GM12878 (cell line): Measurements from ENCODE around the gene CRYL1. TPM values are rescaled to one million over a fixed set of nuclear protein-coding genes. Genes with fewer than 3 reads are reported as not detected.

Source experiments
- NFYA ChIP-seq: IDR thresholded peaks from 2 replicates; pipeline ENCODE4 v1.6.1; 2011; ENCODE audit warnings: low read depth, mild to moderate bottlenecking, low read length, improper control_type of control experiment, borderline replicate concordance
- polyA plus RNA-seq, 11 experiments: library from polyadenylated mRNA; depleted of rRNA in 4 of 11; unstranded in 6 of 11; stranded (reverse) in 5 of 11; fragments of >200 nt; fragmentation: Nextera tagmentation in 4 of 11; fragmentation: Illumina TruSeq in 1 of 11; extraction: Ambion mirVana in 4 of 11; extraction: Trizol in 1 of 11; gene quantifications; 1 replicate in 1 of 11; 2 replicates in 10 of 11; pipeline versions ENCODE4 v1.2.1 to v1.2.3, GENCODE V29; 2011 to 2016; ENCODE audit warnings: inconsistent platforms in 2 of 11, missing spikeins in 2 of 11, low read depth in 1 of 11
- total RNA-seq, 4 experiments: library from RNA; depleted of rRNA in 3 of 4; stranded (reverse); fragments of >200 nt in 3 of 4; fragmentation: Illumina TruSeq in 1 of 4; extraction: Trizol in 1 of 4; gene quantifications; 2 replicates each; pipeline versions ENCODE4 v1.2.1 to v1.2.3, GENCODE V29; 2013 to 2021
- TF ChIP-seq, protein P1 (sequence below): fragments of 450-650 bp; formaldehyde crosslinking; IDR thresholded peaks from 2 replicates; pipeline ENCODE4 v1.4.0; 2022; ENCODE audit warnings: mild to moderate bottlenecking, moderate library complexity
- TF ChIP-seq, protein P2 (sequence below): fragments of 450-650 bp; IDR thresholded peaks from 2 replicates; pipeline ENCODE4 v1.6.1; 2017; ENCODE audit warnings: antibody characterized with exemption, mild to moderate bottlenecking, moderate library complexity
- TF ChIP-seq, protein P3 (sequence below): fragments of 450-650 bp; formaldehyde crosslinking; IDR thresholded peaks from 2 replicates; pipeline ENCODE4 v1.5.0; 2022; ENCODE audit warnings: mild to moderate bottlenecking, missing genetic modification characterization
- TF ChIP-seq, protein P4 (sequence below): fragments of 450-650 bp; IDR thresholded peaks from 2 replicates; pipeline ENCODE4 v1.6.1; 2014; ENCODE audit warnings: mild to moderate bottlenecking

The CRYL1 gene
- total and polyA plus RNA-seq, 10 of the 15 experiments (the other 5 are each of a cell fraction or from before 2014, with no cell fraction given) = 5.5 to 36.7 (median 12.2) TPM

DNA sequence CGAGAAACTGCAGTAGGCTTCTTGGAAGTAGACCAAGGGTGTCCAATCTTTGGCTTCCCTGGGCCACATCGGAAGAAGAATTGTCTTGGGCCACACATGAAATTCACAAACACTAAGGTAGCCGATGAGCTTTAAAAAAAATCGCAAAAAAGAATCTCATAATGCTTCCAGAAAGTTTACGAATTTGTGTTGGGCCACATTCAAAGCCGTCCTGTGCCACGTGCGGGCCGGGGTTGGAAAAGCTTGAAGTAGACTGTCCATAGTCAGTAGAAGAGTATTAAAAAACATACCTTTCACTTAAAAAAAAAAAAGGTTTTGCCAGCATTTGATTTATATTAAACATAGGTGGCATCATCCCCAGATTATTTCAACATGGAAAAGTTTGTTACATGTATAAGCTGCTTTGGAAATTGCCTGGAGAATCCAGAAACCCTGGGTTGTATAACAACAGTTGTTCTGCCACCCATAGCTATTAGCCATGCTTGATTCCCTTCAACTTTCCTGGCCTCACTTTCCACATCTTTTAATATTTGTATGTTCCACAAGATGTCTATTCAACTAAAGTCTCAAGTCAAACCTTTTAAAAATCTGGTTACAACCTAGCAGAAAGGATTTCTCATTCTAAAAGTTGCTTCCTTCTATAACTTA is 42.3 kb upstream of the CRYL1 start (continued):
- TF ChIP-seq, protein P1, sequence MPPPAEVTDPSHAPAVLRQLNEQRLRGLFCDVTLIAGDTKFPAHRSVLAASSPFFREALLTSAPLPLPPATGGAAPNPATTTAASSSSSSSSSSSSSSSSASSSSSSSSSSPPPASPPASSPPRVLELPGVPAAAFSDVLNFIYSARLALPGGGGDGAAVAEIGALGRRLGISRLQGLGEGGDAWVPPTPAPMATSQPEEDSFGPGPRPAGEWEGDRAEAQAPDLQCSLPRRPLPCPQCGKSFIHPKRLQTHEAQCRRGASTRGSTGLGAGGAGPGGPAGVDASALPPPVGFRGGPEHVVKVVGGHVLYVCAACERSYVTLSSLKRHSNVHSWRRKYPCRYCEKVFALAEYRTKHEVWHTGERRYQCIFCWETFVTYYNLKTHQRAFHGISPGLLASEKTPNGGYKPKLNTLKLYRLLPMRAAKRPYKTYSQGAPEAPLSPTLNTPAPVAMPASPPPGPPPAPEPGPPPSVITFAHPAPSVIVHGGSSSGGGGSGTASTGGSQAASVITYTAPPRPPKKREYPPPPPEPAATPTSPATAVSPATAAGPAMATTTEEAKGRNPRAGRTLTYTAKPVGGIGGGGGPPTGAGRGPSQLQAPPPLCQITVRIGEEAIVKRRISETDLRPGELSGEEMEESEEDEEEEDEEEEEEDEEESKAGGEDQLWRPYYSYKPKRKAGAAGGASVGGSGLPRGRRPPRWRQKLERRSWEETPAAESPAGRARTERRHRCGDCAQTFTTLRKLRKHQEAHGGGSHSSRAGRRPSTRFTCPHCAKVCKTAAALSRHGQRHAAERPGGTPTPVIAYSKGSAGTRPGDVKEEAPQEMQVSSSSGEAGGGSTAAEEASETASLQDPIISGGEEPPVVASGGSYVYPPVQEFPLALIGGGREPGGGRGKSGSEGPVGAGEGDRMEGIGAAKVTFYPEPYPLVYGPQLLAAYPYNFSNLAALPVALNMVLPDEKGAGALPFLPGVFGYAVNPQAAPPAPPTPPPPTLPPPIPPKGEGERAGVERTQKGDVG (CRISPR knock-in tag) = no peak
- TF ChIP-seq, protein P2, sequence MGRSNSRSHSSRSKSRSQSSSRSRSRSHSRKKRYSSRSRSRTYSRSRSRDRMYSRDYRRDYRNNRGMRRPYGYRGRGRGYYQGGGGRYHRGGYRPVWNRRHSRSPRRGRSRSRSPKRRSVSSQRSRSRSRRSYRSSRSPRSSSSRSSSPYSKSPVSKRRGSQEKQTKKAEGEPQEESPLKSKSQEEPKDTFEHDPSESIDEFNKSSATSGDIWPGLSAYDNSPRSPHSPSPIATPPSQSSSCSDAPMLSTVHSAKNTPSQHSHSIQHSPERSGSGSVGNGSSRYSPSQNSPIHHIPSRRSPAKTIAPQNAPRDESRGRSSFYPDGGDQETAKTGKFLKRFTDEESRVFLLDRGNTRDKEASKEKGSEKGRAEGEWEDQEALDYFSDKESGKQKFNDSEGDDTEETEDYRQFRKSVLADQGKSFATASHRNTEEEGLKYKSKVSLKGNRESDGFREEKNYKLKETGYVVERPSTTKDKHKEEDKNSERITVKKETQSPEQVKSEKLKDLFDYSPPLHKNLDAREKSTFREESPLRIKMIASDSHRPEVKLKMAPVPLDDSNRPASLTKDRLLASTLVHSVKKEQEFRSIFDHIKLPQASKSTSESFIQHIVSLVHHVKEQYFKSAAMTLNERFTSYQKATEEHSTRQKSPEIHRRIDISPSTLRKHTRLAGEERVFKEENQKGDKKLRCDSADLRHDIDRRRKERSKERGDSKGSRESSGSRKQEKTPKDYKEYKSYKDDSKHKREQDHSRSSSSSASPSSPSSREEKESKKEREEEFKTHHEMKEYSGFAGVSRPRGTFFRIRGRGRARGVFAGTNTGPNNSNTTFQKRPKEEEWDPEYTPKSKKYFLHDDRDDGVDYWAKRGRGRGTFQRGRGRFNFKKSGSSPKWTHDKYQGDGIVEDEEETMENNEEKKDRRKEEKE = no peak
- TF ChIP-seq, protein P3, sequence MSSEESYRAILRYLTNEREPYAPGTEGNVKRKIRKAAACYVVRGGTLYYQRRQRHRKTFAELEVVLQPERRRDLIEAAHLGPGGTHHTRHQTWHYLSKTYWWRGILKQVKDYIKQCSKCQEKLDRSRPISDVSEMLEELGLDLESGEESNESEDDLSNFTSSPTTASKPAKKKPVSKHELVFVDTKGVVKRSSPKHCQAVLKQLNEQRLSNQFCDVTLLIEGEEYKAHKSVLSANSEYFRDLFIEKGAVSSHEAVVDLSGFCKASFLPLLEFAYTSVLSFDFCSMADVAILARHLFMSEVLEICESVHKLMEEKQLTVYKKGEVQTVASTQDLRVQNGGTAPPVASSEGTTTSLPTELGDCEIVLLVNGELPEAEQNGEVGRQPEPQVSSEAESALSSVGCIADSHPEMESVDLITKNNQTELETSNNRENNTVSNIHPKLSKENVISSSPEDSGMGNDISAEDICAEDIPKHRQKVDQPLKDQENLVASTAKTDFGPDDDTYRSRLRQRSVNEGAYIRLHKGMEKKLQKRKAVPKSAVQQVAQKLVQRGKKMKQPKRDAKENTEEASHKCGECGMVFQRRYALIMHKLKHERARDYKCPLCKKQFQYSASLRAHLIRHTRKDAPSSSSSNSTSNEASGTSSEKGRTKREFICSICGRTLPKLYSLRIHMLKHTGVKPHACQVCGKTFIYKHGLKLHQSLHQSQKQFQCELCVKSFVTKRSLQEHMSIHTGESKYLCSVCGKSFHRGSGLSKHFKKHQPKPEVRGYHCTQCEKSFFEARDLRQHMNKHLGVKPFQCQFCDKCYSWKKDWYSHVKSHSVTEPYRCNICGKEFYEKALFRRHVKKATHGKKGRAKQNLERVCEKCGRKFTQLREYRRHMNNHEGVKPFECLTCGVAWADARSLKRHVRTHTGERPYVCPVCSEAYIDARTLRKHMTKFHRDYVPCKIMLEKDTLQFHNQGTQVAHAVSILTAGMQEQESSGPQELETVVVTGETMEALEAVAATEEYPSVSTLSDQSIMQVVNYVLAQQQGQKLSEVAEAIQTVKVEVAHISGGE = no peak
- TF ChIP-seq NFYA = no peak
- TF ChIP-seq, protein P4, sequence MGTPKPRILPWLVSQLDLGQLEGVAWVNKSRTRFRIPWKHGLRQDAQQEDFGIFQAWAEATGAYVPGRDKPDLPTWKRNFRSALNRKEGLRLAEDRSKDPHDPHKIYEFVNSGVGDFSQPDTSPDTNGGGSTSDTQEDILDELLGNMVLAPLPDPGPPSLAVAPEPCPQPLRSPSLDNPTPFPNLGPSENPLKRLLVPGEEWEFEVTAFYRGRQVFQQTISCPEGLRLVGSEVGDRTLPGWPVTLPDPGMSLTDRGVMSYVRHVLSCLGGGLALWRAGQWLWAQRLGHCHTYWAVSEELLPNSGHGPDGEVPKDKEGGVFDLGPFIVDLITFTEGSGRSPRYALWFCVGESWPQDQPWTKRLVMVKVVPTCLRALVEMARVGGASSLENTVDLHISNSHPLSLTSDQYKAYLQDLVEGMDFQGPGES = no peak
- TF ChIP-seq, all 136 proteins: peak for 0
